Activated CD4-positive, alpha-beta T cell treated with anti-CD3 and anti-CD28 coated beads for 24 hours (primary cell): ENCODE data around the gene SLC27A5.
"Not testable (repeated sequence)": the region's sequence is repeated elsewhere in the genome, so short reads cannot be mapped to it uniquely, and the experiment has no call there.

Experiments used
- DNase-seq, 2 donors: peaks; one replicate each; pipeline ENCODE4 v3.0.0-alpha.2; 2020; ENCODE audit warnings: low read depth in 2 of 2

The SLC27A5 gene

GRCh38 chr19:58522709-58523108 lies 10.9 kb upstream of the SLC27A5 start:
- no peak for DNase-seq

- DNase-seq, result no peak
These were observed 9.9 kb upstream of the SLC27A5 start for GRCh38 chr19:58521651-58522050.

GRCh38 chr19:58520257-58520599 lies 8.4 kb upstream of the SLC27A5 start:
- no peak for DNase-seq

- peak; percentile 84 to 88 for DNase-seq
These were observed 7.8 kb upstream of the SLC27A5 start, which contains the start of gene ZBTB45 for GRCh38 chr19:58519355-58520256. TSS of gene ZBTB45 (minus strand) at chr19:58519810. CDS start at chr19:58517673, 2,137 bp downstream.

- peak in 1 of 2 donors; percentile 43 for DNase-seq
These were observed 7.2 kb upstream of the SLC27A5 start for GRCh38 chr19:58519087-58519354.

- no peak for DNase-seq
These were observed 6.7 kb upstream of the SLC27A5 start for GRCh38 chr19:58518256-58519086.

GRCh38 chr19:58516964-58517833 lies 5.4 kb upstream of the SLC27A5 start:
- DNase-seq, result no peak

GRCh38 chr19:58516246-58516836 lies 4.5 kb upstream of the SLC27A5 start:
- DNase-seq, result no peak

- no peak for DNase-seq
These were observed 3.5 kb upstream of the SLC27A5 start for GRCh38 chr19:58515259-58515658.

- no peak for DNase-seq
These were observed 2.8 kb upstream of the SLC27A5 start for GRCh38 chr19:58514564-58515022.

GRCh38 chr19:58513694-58514563 lies 2.1 kb upstream of the SLC27A5 start:
- DNase-seq, result peak; percentile 94 to 95

- DNase-seq, result no peak
These were observed 1.5 kb upstream of the SLC27A5 start for GRCh38 chr19:58513213-58513693.

- no peak for DNase-seq
These were observed 1.5 kb downstream of the SLC27A5 start for GRCh38 chr19:58510084-58510862.

GRCh38 chr19:58509731-58510083 lies 2.1 kb downstream of the SLC27A5 start:
- no peak for DNase-seq

- not testable (repeated sequence) for DNase-seq
These were observed 4.1 kb downstream of the SLC27A5 start for GRCh38 chr19:58507602-58508223.

- DNase-seq, result no peak
These were observed 11.6 kb downstream of the SLC27A5 start for GRCh38 chr19:58500242-58500641.

GRCh38 chr19:58499021-58499927 lies 12.5 kb downstream of the SLC27A5 start:
- peak; percentile 97 to 100 for DNase-seq
